Measurements from ENCODE around the gene TMEM139. TPM values are rescaled to one million over a fixed set of nuclear protein-coding genes. Genes with fewer than 3 reads are reported as not detected.

Gene TMEM139
- polyA plus RNA-seq, 3 donors = 0.55 TPM; not detected in 2

- Mint-ChIP-seq H3K4me1 (peaks cover 58% of the 10 kb centered on the region), H3K36me3 (peaks cover 66 to 91% of the 10 kb centered on the region in 2 donors), H3K9me3 (peaks cover 0 to 3% (median 0%) of the 10 kb centered on the region in 7 donors), H3K4me3 (no peak overlapping the region), H3K27me3 (ENCODE audit: low read depth in 3 of 3) (no peaks in the 10 kb centered on the region), H3K27ac (peak overlapping the region in 1 of 7 donors; percentile 81)
- Histone ChIP-seq H3K9ac (ENCODE audit: insufficient read depth, low read length, poor library complexity, severe bottlenecking) (no peak overlapping the region), H3K4me3 (replicated peaks in 1 of 3; ENCODE audit: low read depth in 2 of 3, low read length in 3 of 3) (no peak overlapping the region), H2AFZ (ENCODE audit: insufficient read depth, low read depth, low read length, poor library complexity, severe bottlenecking) (no peak overlapping the region), H3K27me3 (ENCODE audit: control insufficient read depth in 2 of 2, insufficient read depth in 2 of 2, low read length in 2 of 2) (no peaks in the 10 kb centered on the region), H3K4me1 (ENCODE audit: control insufficient read depth in 1 of 2, insufficient read depth in 2 of 2, low read length in 2 of 2) (peaks cover 45 to 60% of the 10 kb centered on the region in 2 donors), H3K9me3 (replicated peaks in 1 of 2; ENCODE audit: control insufficient read depth in 1 of 2, insufficient read depth in 1 of 2, low read length in 2 of 2) (no peaks in the 10 kb centered on the region), H3K27ac (ENCODE audit: low read depth in 1 of 2, low read length in 2 of 2) (peak overlapping the region in 1 of 2 donors; percentile 79), H4K20me1 (ENCODE audit: insufficient read depth, low read length) (no peaks in the 10 kb centered on the region), H3K79me2 (ENCODE audit: insufficient read depth, low read length) (peaks cover 86% of the 10 kb centered on the region), H3K36me3 (replicated peaks in 1 of 2; ENCODE audit: control insufficient read depth in 1 of 2, insufficient read depth in 2 of 2, low read length in 2 of 2) (peaks cover 52 to 93% of the 10 kb centered on the region in 2 donors), H3K4me2 (replicated peaks; ENCODE audit: extremely low read depth, low read length, poor library complexity, severe bottlenecking) (no peak overlapping the region)
- no peak for TF ChIP-seq CTCF (IDR thresholded peaks at IDR 0.05)
- intact Hi-C loops (cut with micrococcal nuclease) = no loop called here
- no CpG with 5 or more reads among the region's 2 CpGs for WGBS (ENCODE audit: insufficient coverage)
- no peak for DNase-seq
Observed at GRCh38 chr7:143299346-143299745, 14.6 kb downstream of the TMEM139 start.

GRCh38 chr7:143299840-143300239 is 15.1 kb downstream of the TMEM139 start:
- Mint-ChIP-seq H3K27me3 (ENCODE audit: low read depth in 3 of 3) (no peaks in the 10 kb centered on the region), H3K9me3 (peaks cover 0 to 3% (median 0%) of the 10 kb centered on the region in 7 donors), H3K4me3 (no peak overlapping the region), H3K4me1 (peaks cover 58% of the 10 kb centered on the region), H3K36me3 (peaks cover 66 to 91% of the 10 kb centered on the region in 2 donors), H3K27ac (peak overlapping the region; percentile 76 to 88 (median 84))
- Histone ChIP-seq H2AFZ (ENCODE audit: insufficient read depth, low read depth, low read length, poor library complexity, severe bottlenecking) (no peak overlapping the region), H3K79me2 (ENCODE audit: insufficient read depth, low read length) (peaks cover 86% of the 10 kb centered on the region), H3K9ac (ENCODE audit: insufficient read depth, low read length, poor library complexity, severe bottlenecking) (no peak overlapping the region), H4K20me1 (ENCODE audit: insufficient read depth, low read length) (no peaks in the 10 kb centered on the region), H3K4me2 (replicated peaks; ENCODE audit: extremely low read depth, low read length, poor library complexity, severe bottlenecking) (peak overlapping the region; percentile 64), H3K27me3 (ENCODE audit: control insufficient read depth in 2 of 2, insufficient read depth in 2 of 2, low read length in 2 of 2) (no peaks in the 10 kb centered on the region), H3K36me3 (replicated peaks in 1 of 2; ENCODE audit: control insufficient read depth in 1 of 2, insufficient read depth in 2 of 2, low read length in 2 of 2) (peaks cover 52 to 93% of the 10 kb centered on the region in 2 donors), H3K9me3 (replicated peaks in 1 of 2; ENCODE audit: control insufficient read depth in 1 of 2, insufficient read depth in 1 of 2, low read length in 2 of 2) (no peaks in the 10 kb centered on the region), H3K27ac (ENCODE audit: low read depth in 1 of 2, low read length in 2 of 2) (peak overlapping the region; percentile 31 to 79), H3K4me3 (replicated peaks in 1 of 3; ENCODE audit: low read depth in 2 of 3, low read length in 3 of 3) (peak overlapping the region in 1 of 3 experiments; percentile 40), H3K4me1 (ENCODE audit: control insufficient read depth in 1 of 2, insufficient read depth in 2 of 2, low read length in 2 of 2) (peaks cover 45 to 60% of the 10 kb centered on the region in 2 donors)
- peak; percentile 47 for TF ChIP-seq CTCF (IDR thresholded peaks at IDR 0.05)
- 71% methylated on average over 6 of the region's 8 CpGs for WGBS (ENCODE audit: insufficient coverage)
- intact Hi-C loops (cut with micrococcal nuclease) = loop anchor here (5.0 kb wide), 2 partner anchors 53 to 293 kb away; no protein-coding TSS in a partner anchor
- DNase-seq = no peak
